Measurements from ENCODE around the gene CUL9.

CUL9 gene

DNA sequence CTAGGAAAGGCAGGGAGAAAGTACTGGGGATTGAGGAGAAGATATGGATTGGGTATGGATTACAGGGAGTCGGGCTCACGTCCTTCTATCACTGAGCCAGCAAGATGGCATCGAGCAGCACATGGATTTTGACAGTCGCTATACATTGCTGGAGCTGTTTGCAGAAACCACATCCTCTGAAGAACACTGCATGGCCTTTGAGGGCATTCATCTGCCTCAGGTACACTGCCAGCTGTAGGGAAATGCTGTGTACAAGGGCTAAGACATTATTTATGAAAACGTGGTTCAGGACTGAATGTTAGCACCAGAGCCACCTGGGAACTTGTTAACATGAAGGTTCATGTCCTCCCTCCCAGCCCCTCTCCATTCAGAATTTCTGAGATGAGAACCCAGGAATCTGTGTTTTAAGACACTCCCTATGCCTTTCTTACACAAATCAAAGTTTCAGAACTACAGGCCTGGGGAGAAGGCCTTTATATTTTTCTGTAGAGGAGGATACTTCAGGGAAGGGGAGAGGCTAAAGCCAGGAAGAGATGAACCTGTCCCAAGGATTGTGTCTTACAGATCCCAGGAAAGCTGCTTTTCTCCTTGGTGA, 3.5 kb downstream of the CUL9 start:
- H3K9me3 ChIP-seq, result no peaks in the 10 kb centered on the region
- TF ChIP-seq, protein P1, sequence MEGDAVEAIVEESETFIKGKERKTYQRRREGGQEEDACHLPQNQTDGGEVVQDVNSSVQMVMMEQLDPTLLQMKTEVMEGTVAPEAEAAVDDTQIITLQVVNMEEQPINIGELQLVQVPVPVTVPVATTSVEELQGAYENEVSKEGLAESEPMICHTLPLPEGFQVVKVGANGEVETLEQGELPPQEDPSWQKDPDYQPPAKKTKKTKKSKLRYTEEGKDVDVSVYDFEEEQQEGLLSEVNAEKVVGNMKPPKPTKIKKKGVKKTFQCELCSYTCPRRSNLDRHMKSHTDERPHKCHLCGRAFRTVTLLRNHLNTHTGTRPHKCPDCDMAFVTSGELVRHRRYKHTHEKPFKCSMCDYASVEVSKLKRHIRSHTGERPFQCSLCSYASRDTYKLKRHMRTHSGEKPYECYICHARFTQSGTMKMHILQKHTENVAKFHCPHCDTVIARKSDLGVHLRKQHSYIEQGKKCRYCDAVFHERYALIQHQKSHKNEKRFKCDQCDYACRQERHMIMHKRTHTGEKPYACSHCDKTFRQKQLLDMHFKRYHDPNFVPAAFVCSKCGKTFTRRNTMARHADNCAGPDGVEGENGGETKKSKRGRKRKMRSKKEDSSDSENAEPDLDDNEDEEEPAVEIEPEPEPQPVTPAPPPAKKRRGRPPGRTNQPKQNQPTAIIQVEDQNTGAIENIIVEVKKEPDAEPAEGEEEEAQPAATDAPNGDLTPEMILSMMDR (IDR thresholded peaks at IDR 0.05), result no peak
- H3K27ac ChIP-seq, result no peak overlapping the region
- H3K36me3 ChIP-seq, result peaks cover 48% of the 10 kb centered on the region
- no peaks in the 10 kb centered on the region for H3K27me3 ChIP-seq
- no peak overlapping the region for H3K4me3 ChIP-seq (ENCODE audit: low read depth in 1 of 2, low read length in 1 of 2)
- peaks cover 20 to 24% of the 10 kb centered on the region in 2 experiments for H3K4me1 ChIP-seq (ENCODE audit: control insufficient read depth in 1 of 2, insufficient read depth in 1 of 2, low read depth in 1 of 2, low read length in 1 of 2)

GRCh38 chr6:43186019-43186418, 4.0 kb downstream of the CUL9 start:
- H3K4me3 ChIP-seq (ENCODE audit: low read depth in 1 of 2, low read length in 1 of 2), result no peak overlapping the region
- H3K27me3 ChIP-seq, result no peaks in the 10 kb centered on the region
- peaks cover 20 to 24% of the 10 kb centered on the region in 2 experiments for H3K4me1 ChIP-seq (ENCODE audit: control insufficient read depth in 1 of 2, insufficient read depth in 1 of 2, low read depth in 1 of 2, low read length in 1 of 2)
- H3K27ac ChIP-seq, result no peak overlapping the region
- TF ChIP-seq, protein P1 (IDR thresholded peaks at IDR 0.05), result no peak
- no peaks in the 10 kb centered on the region for H3K9me3 ChIP-seq
- H3K36me3 ChIP-seq, result peaks cover 45% of the 10 kb centered on the region

GRCh38 chr6:43186706-43187105, 4.7 kb downstream of the CUL9 start:
- Histone ChIP-seq H3K36me3 (peaks cover 45% of the 10 kb centered on the region), H3K4me3 (ENCODE audit: low read depth in 1 of 2, low read length in 1 of 2) (no peak overlapping the region), H3K4me1 (ENCODE audit: control insufficient read depth in 1 of 2, insufficient read depth in 1 of 2, low read depth in 1 of 2, low read length in 1 of 2) (peaks cover 16 to 19% of the 10 kb centered on the region in 2 experiments), H3K27me3 (no peaks in the 10 kb centered on the region), H3K27ac (no peak overlapping the region), H3K9me3 (no peaks in the 10 kb centered on the region)
- TF ChIP-seq, protein P1 (IDR thresholded peaks at IDR 0.05), result no peak

GRCh38 chr6:43187821-43188220, 5.8 kb downstream of the CUL9 start:
- Histone ChIP-seq H3K36me3 (peaks cover 54% of the 10 kb centered on the region), H3K27me3 (no peaks in the 10 kb centered on the region), H3K9me3 (no peaks in the 10 kb centered on the region), H3K4me1 (ENCODE audit: control insufficient read depth in 1 of 2, insufficient read depth in 1 of 2, low read depth in 1 of 2, low read length in 1 of 2) (peaks cover 8 to 10% of the 10 kb centered on the region in 2 experiments), H3K27ac (no peak overlapping the region), H3K4me3 (ENCODE audit: low read depth in 1 of 2, low read length in 1 of 2) (no peak overlapping the region)
- TF ChIP-seq, protein P1 (IDR thresholded peaks at IDR 0.05), result no peak

DNA sequence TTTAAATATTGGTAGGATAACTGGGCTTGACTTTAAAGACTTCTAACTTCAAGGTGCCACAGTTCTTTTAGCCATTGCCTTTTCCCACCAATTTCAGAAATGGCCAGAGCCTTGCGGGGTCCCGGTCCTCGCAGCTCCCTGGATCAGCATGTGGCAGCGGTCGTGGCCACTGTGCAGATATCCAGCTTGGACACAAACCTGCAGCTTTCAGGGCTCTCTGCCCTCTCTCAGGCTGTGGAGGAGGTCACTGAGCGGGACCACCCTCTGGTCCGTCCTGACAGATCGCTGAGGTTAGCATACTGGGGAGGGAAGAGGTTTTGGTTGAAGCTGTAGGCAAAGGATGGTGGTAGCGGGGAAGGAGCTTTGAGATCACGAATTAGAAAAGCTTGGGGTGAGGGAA, 6.4 kb downstream of the CUL9 start:
- H3K36me3 ChIP-seq, result peaks cover 60% of the 10 kb centered on the region
- H3K4me1 ChIP-seq (ENCODE audit: control insufficient read depth in 1 of 2, insufficient read depth in 1 of 2, low read depth in 1 of 2, low read length in 1 of 2), result peaks cover 2 to 4% of the 10 kb centered on the region in 2 experiments
- H3K27me3 ChIP-seq, result no peaks in the 10 kb centered on the region
- no peaks in the 10 kb centered on the region for H3K9me3 ChIP-seq
- no peak overlapping the region for H3K27ac ChIP-seq
- H3K4me3 ChIP-seq (ENCODE audit: low read depth in 1 of 2, low read length in 1 of 2), result no peak overlapping the region
- TF ChIP-seq, protein P1 (IDR thresholded peaks at IDR 0.05), result no peak
